ENCODE results near the gene TINAG.

DNA sequence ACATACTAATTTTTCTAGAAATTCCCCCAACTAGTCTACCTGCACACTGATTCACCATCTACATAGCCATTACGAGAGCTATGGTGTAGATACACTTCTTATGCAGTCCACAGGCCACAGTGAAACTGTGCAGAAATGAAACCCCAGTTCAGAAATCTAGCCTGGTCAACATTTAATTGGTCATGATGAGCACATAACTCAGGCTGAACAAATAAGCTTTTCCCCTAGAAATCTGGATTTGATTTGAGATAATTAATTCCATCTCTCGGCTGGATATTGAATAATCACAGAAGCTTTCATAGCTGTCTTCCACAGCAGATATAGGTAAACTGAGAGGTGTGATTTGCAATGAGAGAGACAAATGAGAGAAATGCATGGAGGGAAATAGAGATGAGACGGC, 22.6 kb upstream of the TINAG start:
- TF ChIP-seq, protein P1, sequence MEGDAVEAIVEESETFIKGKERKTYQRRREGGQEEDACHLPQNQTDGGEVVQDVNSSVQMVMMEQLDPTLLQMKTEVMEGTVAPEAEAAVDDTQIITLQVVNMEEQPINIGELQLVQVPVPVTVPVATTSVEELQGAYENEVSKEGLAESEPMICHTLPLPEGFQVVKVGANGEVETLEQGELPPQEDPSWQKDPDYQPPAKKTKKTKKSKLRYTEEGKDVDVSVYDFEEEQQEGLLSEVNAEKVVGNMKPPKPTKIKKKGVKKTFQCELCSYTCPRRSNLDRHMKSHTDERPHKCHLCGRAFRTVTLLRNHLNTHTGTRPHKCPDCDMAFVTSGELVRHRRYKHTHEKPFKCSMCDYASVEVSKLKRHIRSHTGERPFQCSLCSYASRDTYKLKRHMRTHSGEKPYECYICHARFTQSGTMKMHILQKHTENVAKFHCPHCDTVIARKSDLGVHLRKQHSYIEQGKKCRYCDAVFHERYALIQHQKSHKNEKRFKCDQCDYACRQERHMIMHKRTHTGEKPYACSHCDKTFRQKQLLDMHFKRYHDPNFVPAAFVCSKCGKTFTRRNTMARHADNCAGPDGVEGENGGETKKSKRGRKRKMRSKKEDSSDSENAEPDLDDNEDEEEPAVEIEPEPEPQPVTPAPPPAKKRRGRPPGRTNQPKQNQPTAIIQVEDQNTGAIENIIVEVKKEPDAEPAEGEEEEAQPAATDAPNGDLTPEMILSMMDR (conservative IDR thresholded peaks at IDR 0.05): no peak
- no peak for TF ChIP-seq ZFX (IDR thresholded peaks at IDR 0.05)
